Breast epithelium (tissue), 3 donors: ENCODE results near the gene TMCO6.

Experiments used
- POLR2A ChIP-seq: fragments of 450-650 bp; IDR thresholded peaks from one replicate; pipeline ENCODE4 v1.6.1; 2016; ENCODE audit warnings: antibody characterized with exemption, mild to moderate bottlenecking, moderate library complexity
- TF ChIP-seq, protein P1 (sequence below), 3 donors: fragments of 450-650 bp; IDR thresholded peaks; one replicate each; pipeline ENCODE4 v1.5.1; 2016 to 2017; ENCODE audit warnings: antibody characterized with exemption in 3 of 3, mild to moderate bottlenecking in 3 of 3, moderate library complexity in 3 of 3

- TF ChIP-seq POLR2A, result no peak
- TF ChIP-seq, protein P1, sequence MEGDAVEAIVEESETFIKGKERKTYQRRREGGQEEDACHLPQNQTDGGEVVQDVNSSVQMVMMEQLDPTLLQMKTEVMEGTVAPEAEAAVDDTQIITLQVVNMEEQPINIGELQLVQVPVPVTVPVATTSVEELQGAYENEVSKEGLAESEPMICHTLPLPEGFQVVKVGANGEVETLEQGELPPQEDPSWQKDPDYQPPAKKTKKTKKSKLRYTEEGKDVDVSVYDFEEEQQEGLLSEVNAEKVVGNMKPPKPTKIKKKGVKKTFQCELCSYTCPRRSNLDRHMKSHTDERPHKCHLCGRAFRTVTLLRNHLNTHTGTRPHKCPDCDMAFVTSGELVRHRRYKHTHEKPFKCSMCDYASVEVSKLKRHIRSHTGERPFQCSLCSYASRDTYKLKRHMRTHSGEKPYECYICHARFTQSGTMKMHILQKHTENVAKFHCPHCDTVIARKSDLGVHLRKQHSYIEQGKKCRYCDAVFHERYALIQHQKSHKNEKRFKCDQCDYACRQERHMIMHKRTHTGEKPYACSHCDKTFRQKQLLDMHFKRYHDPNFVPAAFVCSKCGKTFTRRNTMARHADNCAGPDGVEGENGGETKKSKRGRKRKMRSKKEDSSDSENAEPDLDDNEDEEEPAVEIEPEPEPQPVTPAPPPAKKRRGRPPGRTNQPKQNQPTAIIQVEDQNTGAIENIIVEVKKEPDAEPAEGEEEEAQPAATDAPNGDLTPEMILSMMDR (IDR thresholded peaks at IDR 0.05), result no peak
These were observed 19.6 kb downstream of the TMCO6 start for GRCh38 chr5:140658870-140659269.
